T-helper 1 cell treated with Interleukin-12 subunit alpha and Interleukin-12 subunit beta and Interleukin-4 antibody, amounts not matched to agents 30 ng/mL and 1 ng/mL, for 36 hours (primary cell): ENCODE results near the gene PTX4. TPM values are rescaled to one million over a fixed set of nuclear protein-coding genes. Genes with fewer than 3 reads are reported as not detected.

ENCODE experiments used
- intact Hi-C: fragments of 100-400 bp; cut with micrococcal nuclease; formaldehyde crosslinking; loops from one replicate; pipeline ENCODE4 v1.15.1; 2024
- total RNA-seq: library from RNA; stranded (reverse); gene quantifications from 2 replicates; pipeline ENCODE4 v1.2.3, GENCODE V29; 2022

PTX4 gene
- total RNA-seq, 1 donor from 2014 or later = not detected

DNA sequence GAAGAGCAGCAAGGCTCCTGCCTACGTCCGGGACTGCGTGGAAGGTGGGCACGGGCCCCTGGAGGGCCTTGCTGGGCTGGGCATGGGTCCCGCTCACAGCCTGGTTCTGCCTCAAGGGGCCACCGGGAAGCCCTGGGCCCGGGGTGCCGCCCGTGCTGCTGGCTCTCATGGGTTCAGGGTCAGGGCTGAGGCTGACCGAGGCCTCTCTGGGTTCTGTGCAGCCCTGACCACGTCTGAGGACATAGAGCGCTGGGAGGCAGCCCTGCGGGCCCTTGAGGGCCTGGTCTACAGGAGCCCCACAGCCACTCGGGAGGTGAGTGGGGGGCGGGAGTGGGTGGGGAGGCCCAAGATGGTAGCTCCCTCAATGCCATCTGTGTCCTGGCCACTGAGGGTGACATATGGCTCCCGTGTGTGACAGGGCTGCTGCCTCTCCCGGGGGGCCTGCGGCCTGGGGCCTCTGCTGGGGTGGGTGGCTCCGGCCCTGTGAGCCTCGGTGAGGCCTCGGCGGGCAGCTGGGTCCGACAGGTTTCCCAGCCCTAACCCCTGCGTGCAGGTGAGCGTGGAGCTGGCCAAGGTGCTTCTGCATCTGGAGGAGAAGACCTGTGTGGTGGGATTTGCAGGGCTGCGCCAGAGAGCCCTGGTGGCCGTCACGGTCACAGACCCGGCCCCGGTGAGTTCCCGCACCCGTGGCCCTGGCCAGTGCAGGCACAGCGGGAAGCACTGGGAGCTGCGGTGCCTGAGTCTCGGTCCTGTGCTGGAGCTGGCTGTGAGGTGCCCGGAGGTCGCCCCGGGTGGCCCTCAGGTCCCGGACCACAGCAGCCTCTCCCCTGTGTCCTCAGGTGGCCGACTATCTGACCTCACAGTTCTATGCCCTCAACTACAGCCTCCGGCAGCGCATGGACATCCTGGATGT, 13.6 kb upstream of the PTX4 start:
- intact Hi-C loops = no loop called here

DNA sequence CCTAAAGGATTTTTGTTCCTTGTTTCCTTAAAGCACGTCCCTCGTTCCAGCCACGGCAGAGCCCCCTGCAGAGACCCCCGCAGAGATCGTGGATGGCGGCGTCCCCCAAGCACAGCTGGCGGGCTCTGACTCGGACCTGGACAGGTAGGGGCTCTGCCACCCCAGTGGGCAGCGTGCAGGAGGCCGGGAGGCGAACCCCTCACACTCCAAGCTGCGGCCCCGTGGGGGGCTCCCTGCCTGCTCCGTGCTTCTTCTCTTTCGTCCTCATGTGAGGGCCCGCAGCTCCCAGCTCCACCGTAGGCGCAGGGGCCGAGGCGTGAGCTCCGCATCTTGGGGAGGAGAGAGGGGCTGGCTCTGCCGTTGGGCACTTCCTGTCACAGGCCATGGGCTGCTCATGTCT, 12.9 kb upstream of the PTX4 start:
- intact Hi-C loops = no loop called here

DNA sequence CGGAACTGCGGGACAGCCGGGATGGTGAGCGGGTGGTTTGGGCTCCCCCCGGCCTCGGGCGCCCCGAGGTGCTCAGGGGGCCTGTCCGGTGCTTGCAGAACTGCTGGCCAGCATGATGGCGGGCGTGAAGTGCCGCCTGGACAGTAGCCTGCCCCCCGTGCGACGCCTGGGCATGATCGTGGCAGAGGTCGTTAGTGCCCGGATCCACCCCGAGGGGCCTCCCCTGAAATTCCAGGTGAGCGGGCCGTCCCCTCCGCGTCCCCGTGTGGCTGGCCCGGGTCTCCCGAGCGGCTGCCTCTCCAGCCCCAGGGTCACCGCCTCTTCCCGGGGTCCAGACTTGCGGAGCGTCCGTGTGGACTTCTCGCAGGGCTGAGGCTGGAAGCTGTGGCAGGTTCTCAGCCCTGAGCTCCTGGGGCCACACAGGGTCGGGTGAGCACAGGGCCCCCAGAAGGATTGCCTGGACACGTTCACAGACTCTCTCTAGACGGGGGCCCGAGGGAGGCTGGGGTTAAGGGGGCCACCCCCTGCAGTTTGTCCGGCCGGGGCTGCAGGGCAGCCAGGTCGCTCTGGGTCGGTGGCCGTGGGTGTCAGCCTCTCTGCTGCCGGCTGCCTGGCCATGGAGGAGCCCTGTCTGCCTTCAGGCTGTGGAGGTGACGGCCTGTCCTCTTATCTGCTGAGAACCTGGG, 11.9 kb upstream of the PTX4 start:
- intact Hi-C loops = no loop called here

DNA sequence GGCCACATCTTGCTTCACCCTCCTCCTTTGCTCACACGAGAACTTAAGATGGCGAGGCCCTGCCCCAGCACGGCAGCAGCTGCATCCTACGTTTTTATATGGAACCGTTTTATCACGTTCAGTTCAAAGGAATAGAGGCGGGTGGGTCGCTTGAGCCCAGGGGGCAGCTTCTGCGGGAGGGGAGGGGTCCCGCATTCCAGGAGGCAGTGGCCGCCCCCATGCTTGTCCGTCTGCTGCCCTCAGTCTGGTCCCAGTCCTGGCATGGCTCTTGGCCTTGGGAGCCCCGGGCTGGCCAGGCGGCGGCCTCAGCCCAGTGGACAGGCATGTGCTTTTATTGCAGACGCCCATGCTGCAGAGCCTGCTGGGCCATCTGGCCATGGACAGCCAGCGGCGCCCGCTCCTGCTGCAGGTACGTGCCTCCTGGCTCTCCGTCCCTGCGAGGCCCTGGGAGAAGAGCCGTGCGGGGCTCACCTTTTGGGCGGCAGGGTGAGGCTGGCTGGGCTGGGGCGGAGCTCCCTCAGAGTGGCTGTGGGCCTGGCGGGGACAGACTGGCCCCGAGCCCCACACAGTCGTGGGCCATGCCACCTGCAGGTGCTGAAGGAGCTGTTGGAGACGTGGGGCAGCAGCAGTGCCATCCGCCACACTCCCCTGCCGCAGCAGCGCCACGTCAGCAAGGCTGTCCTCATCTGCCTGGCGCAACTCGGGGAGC, 11.2 kb upstream of the PTX4 start:
- intact Hi-C loops = loop anchor here (10.0 kb wide), 1 partner anchor 145 kb away; the partner anchor contains the start of genes GNPTG and TSR3

DNA sequence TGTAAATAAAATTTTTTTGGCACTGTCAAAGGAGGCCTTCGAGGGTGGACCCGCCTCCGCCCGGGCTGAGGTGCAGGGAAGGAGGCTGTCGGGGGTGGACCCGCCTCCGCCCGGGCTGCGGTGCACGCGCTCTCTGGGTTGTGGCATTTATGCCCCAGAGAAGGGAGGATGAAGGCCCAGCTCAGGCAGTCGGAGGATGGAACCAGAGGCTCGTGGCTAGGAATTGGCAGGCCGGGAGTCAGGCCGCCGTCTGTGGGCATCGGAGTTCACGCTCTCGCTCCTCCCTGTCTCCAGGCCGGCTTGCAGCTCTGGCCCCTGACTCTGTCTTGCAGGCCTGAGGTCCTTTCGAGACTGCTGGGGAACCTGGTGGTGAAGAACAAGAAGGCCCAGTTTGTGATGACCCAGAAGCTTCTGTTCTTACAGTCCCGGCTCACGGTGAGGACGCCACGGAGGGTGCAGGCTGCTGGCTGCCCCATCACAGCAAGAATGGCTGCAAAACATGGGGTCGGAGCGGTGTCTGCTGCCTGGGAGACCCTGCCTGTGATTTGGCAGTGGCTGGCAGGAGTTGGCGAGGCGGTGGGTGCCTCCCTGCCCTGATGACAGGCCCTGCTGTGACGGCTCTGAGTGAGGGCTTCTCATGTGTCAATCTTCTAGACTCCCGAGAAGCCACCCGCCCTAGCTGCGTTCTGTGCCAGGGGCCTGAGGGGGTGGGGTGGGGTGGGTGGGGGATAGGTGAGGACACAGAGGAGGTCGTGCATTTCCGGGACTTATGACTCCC, 10.3 kb upstream of the PTX4 start:
- intact Hi-C loops = loop anchor here (10.0 kb wide), 1 partner anchor 144 kb away; the partner anchor contains the start of genes GNPTG and TSR3

DNA sequence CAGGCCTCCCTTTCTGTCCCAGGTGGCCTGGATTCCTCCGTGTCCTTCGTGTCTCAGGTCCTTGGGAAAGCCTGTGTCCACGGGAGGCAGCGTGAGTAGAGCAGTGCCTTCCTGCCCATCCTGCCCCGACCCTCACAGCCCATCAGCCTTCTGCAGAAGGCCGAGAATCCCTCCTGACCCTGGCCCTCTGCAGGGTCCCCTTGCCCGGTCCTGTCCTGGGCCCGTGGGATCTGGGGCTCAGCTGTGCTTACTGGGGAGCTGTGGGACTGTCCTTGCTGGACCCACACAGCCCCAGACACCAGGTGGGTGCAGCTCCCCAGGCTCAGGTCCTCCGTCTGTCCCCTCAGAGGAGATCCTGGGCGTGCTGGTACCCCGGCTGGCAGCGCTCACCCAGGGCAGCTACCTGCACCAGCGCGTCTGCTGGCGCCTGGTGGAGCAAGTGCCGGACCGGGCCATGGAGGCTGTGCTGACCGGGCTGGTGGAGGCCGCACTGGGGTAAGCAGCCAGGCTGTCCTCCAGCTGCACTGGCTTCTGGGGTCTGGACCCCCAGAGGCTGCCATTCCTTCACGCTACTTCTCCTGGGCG, 8.4 kb upstream of the PTX4 start:
- intact Hi-C loops = loop anchor here (10.0 kb wide), 1 partner anchor 142 kb away; the partner anchor contains the start of genes GNPTG and TSR3

DNA sequence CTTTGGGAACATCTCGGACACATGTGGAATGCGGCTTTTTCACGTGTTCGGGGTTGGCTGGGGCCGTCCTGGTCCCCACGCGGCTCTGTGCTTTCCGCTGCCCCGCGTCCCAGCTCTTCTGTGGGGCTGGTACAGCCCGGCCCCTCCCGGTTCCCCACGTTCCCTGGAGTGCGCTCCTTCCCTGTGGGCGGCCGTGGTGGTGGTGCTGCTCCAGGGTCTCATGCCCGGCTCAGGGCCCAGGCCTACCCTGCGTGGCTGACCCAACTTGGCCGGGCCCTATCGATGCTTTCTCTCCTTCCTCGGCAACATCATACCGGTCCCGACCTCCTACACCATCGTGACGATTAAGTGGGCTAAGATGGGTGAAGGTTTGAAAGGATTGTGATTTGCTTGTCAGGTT, 7.7 kb upstream of the PTX4 start:
- intact Hi-C loops = loop anchor here (10.0 kb wide), 1 partner anchor 142 kb away; the partner anchor contains the start of genes GNPTG and TSR3

DNA sequence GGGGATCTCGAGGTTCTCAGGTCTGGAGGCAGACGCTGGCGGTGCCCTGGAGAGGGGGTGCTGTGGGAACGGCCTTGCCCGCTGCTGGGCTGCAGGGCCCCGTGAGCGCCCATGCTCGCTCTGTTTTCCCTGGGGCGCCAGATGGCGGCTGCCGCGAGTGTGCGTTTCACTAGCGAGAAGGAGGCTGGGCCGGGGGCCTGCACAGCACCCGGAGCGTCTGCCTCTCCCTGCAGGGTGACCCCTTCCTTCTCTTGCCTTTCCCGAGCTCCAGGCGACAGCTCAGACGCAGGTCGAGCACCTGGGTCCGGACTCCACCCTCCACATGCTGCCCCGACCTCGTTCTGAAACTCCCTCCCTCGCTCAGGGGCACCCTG, 7.1 kb upstream of the PTX4 start:
- intact Hi-C loops = loop anchor here (10.0 kb wide), 1 partner anchor 141 kb away; the partner anchor contains the start of genes GNPTG and TSR3

DNA sequence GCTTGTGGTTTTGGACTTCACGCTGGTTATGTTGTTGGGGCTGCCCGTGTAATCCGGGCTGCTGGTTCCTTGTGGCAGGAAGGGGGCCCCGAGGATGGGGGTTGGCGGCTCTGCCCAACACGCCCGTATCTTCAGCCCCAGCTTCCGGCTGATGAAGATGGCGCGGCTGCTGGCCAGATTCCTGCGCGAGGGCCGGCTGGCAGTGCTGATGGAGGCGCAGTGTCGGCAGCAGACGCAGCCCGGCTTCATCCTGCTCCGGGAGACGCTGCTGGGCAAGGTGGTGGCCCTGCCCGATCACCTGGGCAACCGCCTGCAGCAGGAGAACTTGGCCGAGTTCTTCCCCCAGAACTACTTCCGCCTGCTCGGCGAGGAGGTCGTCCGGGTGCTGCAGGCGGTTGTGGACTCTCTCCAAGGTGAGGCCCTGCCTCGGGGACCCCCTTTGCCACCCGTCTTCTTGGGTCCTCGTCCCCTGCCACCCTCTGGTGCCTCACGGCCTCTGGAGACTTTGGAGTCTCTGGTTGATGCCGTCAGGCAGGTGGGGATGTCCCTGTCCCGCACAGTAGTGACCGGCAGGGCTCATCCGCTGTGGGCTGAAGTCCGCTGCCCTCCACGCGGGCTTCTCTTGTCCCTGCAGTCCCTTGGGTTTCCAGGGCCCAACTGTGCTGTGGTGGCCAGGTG, 6.6 kb upstream of the PTX4 start:
- intact Hi-C loops = loop anchor here (10.0 kb wide), 1 partner anchor 141 kb away; the partner anchor contains the start of genes GNPTG and TSR3

DNA sequence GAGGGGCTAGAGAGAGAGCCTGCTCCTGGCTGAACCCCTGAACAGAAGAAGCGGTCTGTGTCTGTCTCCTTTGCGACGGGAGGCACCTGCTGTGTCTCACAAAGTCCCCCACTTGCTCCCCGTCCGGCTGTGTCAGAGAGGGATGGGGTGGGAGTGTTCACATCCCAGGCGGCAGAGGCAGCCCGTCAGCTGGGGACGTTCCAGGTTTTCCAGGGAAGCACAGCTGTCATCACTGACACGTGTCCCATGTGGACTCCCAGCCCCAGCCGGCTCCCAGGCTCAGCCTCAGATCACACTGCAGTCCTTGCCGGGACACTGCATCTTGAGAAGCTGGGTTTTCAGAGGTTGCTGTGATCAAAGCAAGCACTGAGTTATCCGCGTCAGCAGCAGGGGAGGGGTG, 6.0 kb upstream of the PTX4 start:
- intact Hi-C loops = loop anchor here (5.0 to 10.0 kb wide), 2 partner anchors 140 to 213 kb away; partner anchors contain the start of genes GNPTG, MAPK8IP3 and TSR3

DNA sequence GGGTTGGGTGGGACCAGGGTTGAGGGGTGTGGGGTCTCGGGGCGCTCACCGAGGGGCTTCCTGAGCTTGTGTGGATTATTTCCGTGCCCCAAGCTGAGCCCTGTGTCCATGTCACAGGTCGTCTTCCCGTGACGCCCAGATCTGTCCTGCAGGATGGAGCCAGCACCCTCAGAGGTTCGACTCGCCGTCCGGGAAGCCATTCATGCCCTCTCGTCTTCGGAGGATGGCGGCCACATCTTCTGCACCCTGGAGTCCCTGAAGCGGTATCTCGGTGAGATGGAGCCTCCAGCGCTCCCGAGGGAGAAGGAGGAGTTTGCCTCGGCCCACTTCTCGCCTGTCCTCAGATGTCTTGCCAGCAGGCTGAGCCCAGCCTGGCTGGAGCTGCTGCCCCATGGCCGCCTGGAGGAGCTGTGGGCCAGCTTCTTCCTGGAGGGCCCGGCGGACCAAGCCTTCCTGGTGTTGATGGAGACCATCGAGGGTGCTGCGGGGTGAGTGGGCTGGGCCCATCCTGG, 5.4 kb upstream of the PTX4 start:
- intact Hi-C loops = loop anchor here (5.0 to 10.0 kb wide), 2 partner anchors 139 to 213 kb away; partner anchors contain the start of genes GNPTG, MAPK8IP3 and TSR3

DNA sequence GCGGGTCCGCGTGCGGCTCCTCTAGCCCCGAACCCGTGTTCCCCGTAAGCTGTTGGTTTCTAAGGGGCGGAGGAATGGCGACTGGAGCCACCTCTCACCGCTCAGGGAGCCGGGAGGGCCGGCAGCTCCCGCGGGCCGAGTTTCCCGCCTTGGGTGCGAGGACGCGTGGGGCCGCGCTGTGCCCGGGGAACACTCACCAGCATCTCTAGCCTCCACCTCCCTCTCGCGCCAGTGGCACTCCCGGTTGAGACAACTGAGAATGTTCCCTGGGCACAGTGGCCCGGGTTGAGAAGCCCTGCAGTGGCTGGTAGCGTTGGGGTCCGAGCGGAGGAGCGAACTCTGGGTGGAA, 5.0 kb upstream of the PTX4 start:
- intact Hi-C loops = loop anchor here (1.0 to 10.0 kb wide), 8 partner anchors 18 to 214 kb away; partner anchors contain the start of genes CLCN7, GNPTG, JPT2 and MAPK8IP3

DNA sequence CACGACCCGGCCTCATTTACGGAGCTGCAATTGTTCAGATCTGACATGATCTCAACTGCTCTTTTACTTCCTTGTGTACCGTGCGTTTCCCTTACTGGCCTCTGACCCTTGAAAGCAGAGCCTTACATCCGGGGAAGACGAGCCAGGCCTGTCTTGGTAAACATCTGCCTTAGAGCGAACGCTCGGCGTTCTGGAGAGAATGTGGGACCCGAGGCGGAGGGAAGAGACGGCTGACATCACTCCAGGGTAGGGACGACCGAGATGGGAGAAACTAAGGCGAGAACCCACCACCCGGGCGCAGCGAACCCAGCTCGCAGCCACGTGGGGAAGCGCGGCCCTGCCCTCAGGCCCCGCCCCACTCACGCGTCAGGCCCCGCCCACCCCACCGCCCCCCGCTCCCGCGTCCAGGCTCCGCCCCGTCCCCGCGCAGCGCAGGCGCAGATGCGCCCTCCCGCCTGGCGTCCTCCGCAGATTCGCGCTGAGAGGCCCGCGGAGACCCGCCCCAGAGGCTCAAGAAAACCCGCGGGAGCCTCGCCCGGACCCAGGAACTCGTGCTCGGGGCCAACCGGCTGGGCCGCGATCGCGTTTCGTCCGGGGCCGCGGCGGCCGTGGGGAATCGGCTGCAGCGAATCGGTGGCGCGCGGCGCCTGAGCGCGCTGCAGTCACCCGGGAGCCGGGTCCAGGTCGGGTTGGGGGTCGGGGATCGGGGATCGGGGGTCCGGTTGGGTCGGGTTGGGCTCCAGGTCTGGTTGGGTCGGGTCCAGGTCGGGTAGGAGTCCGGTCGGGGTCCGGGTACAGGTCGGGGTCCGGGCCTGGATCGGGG, 4.4 kb upstream of the PTX4 start, which contains the start of gene TELO2:
Gene TELO2, plus strand, starts transcription at position 438 of the 823 bp plus-strand sequence. CDS start 922 bp downstream, outside the sequence.
- intact Hi-C loops = loop anchor here (1.0 to 10.0 kb wide), 8 partner anchors 18 to 214 kb away; partner anchors contain the start of genes CLCN7, GNPTG, JPT2 and MAPK8IP3

DNA sequence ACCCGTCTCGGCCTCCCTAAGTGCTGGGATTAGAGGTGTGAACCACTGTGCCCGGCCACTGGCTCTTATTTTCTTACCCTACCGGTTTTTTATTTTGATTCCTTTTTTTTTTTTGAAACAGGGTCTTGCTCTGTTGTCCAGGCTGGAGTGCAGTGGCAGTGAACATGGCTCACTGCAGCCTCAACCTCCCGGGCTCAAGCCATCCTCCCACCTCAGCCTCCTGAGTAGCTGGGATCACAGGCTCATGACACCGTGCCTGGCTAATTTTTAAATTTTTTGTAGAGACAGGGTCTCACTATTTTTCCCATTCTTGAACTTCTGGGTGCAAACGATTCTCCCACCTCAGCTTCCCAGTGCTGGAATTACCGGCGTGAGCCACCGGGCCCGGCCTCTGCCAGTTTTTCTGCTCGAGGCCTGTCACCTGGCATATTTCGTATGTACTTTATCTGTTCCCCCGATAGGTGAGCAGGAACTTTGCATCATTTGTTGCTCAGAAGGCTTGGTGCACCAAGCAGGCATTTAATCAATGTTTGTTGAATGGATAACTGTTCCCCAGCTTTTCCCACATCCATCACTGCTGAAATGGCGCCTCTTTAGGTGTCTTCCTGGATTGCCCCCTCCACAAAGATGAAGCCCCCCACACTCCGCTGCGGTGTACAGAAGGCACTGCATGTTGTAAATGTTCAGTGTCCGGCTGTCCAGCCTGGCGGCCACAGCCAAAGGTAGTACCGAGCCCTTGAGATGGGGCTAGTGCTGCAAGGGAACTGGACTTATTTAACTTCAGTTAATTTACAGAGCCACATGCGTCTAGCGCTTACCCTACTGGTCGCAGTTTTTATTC, 3.6 kb upstream of the PTX4 start:
- intact Hi-C loops = loop anchor here (2.0 to 10.0 kb wide), 5 partner anchors 42 to 215 kb away; partner anchors contain the start of genes GNPTG, MAPK8IP3, TSR3 and UQCC4

DNA sequence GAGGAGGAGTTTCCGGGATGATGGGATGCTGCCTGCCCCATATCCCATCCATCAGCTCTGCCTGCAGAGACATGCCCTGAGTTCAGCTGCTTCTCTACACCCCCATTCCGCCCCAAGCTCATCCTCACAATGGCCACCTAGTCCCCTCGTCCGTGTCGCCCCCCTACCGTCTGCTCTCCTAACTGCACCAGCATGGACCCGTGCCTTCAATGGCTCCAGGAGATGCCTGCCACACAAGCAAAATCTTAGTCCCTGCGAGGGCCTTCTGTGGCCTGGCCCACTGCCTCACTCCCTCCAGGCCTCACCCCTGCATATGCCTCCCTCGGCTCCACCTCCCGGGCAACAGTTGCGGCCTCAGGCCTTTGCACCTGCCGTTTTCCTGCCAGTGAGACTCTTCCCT, 2.6 kb upstream of the PTX4 start:
- intact Hi-C loops = loop anchor here (5.0 to 10.0 kb wide), 2 partner anchors 137 to 216 kb away; partner anchors contain the start of genes GNPTG, MAPK8IP3 and TSR3

DNA sequence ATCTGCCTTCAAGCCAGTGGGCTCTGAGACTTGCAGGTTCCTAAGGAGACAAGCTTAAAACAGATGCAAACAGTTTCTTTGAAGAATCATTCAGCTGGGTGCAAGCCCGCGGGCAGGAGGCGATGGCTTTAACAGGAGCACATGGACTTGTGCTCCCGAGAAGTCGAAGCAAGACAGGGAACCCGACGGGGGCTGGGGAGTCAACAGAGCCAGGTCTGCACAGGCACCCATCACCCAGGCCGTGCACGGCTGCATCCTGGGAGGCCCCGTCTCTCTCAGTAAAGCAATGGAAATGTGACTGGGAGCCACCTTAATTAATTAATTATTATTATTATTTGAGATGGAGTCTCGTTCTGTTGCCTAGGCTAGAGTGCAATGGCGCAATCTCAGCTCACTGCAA, 333 bp upstream of the PTX4 start:
- intact Hi-C loops = no loop called here

DNA sequence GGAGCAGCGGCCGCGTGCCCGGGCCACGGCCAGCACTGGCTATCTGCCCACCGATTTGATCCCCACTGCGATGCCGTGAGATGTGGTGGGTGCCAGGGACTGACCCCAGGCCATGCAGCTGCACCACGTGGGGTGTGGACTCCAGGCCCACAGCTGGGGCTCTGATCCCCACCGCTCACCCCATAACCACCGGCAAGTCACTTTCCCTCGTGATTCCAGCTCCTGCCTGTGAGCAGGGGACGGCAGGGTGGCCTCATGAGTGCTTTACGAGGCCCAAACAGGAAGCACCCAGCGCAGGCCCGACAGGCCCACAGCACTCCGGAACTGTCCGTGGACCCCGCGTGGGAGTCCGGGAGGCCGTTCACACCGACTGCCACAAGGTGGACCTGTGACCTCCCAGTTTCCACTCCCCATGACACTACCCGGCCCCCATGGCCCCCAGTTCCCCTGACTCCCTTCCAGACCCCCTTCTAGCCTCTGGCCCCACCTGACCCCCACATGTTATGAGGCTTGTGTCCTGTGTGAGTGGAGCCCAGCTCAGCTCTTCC, 616 bp downstream of the PTX4 start:
- intact Hi-C loops = no loop called here
